Panc1 (cell line): ENCODE measurements around the gene DNM3. TPM values are rescaled to one million over a fixed set of nuclear protein-coding genes. Genes with fewer than 3 reads are reported as not detected.

Experiments
- ATAC-seq: fragments of 200-7000 bp; cut with Tn5 transposase; 2 replicates; pipeline ENCODE4 v1.9.1; 2020; ENCODE audit warnings: mild to moderate bottlenecking, moderate library complexity
- BruUV-seq: library from RNA; stranded (reverse); fragments of 400-500 nt; replicated peaks from 2 replicates; lab custom pipeline; 2021; lab: Mats Ljungman, UMichigan
- CTCF ChIA-PET: fragments of 300-600 bp; sonication (Branson Sonifier 250); formaldehyde crosslinking; loops from one replicate; lab custom pipeline; 2022; ENCODE audit warnings: antibody characterized with exemption; lab: Charles Lee
- POLR2A ChIA-PET: fragments of 300-600 bp; sonication (Branson Sonifier 250); formaldehyde crosslinking; loops from one replicate; lab custom pipeline; 2022; ENCODE audit warnings: antibody characterized with exemption; lab: Charles Lee
- DNase-seq: peaks from one replicate; pipeline ENCODE4 v3.0.0-alpha.2; 2010; ENCODE audit warnings: low read depth, low spot score
- H3K27ac ChIP-seq: 2 replicates; pipeline ENCODE4 v1.5.1; 2011; ENCODE audit warnings: mild to moderate bottlenecking, low read length, inconsistent platforms
- H3K27me3 ChIP-seq: fragments of 200-500 bp; sonication (Bioruptor generic); 2 replicates; pipeline ENCODE4 v1.6.0; 2014; ENCODE audit warnings: low read length, inconsistent platforms; ENCODE audit not compliant: control insufficient read depth, insufficient read depth
- H3K36me3 ChIP-seq: fragments of 200-500 bp; sonication (Bioruptor generic); 2 replicates; pipeline ENCODE4 v1.5.1; 2014; ENCODE audit warnings: inconsistent platforms, mild to moderate bottlenecking, low read length, moderate library complexity; ENCODE audit not compliant: control insufficient read depth, insufficient read depth
- H3K4me1 ChIP-seq: 2 replicates; pipeline ENCODE4 v1.5.1; 2011; ENCODE audit warnings: inconsistent platforms, mild to moderate bottlenecking, low read length, moderate library complexity; ENCODE audit not compliant: control insufficient read depth, insufficient read depth
- H3K4me3 ChIP-seq, 2 experiments: 2 replicates each; pipeline ENCODE4 v1.5.1; 2011 to 2012; ENCODE audit warnings: low read depth in 2 of 2, low read length in 2 of 2, mild to moderate bottlenecking in 2 of 2, inconsistent platforms in 1 of 2, moderate library complexity in 1 of 2
- H3K9me3 ChIP-seq: fragments of 200-500 bp; sonication (Bioruptor generic); 2 replicates; pipeline ENCODE4 v1.5.1; 2014; ENCODE audit warnings: low read depth, mild to moderate bottlenecking, inconsistent platforms, low read length, moderate library complexity; ENCODE audit not compliant: control insufficient read depth, insufficient read depth
- POLR2AphosphoS5 ChIP-seq: IDR thresholded peaks from 2 replicates; pipeline ENCODE4 v1.6.1; 2012; ENCODE audit warnings: mild to moderate bottlenecking, low read depth, low read length, moderate library complexity
- SIN3A ChIP-seq: IDR thresholded peaks from 2 replicates; pipeline ENCODE4 v1.6.1; 2012; ENCODE audit warnings: low read depth, mild to moderate bottlenecking, low read length, moderate library complexity, borderline replicate concordance; ENCODE audit not compliant: insufficient read depth
- TCF7L2 ChIP-seq: IDR thresholded peaks from 2 replicates; pipeline ENCODE4 v1.6.1; 2011; ENCODE audit warnings: mild to moderate bottlenecking, low read depth, low read length, inconsistent platforms
- in situ Hi-C: cut with HindIII; loops from 2 replicates; pipeline ENCODE4 v1.10.0; 2016; ENCODE audit warnings: low sequenced_read_pairs, low pct_unique_long_range_greater_than_20kb
- intact Hi-C: fragments of 100-400 bp; cut with micrococcal nuclease; formaldehyde crosslinking; loops from one replicate; pipeline ENCODE4 v1.10.0; 2022; ENCODE audit not compliant: unreplicated experiment
- total RNA-seq: library from RNA; stranded (reverse); gene quantifications from one replicate; pipeline ENCODE4 v1.2.1, GENCODE V29; 2021; ENCODE audit not compliant: unreplicated experiment
- TF ChIP-seq, protein P1 (sequence below): fragments of 450-650 bp; IDR thresholded peaks from 2 replicates; pipeline ENCODE4 v1.5.1; 2017; ENCODE audit warnings: mild to moderate bottlenecking
- TF ChIP-seq, protein P2 (sequence below), 2 experiments: IDR thresholded peaks; 2 replicates each; pipeline ENCODE4 v1.6.1; 2011 to 2012; ENCODE audit warnings: low read depth in 2 of 2, control low read depth in 1 of 2, low read length in 1 of 2, mild to moderate bottlenecking in 1 of 2, moderate library complexity in 1 of 2; ENCODE audit not compliant: insufficient read depth in 1 of 2

The DNM3 gene
- total RNA-seq, 1 experiment from 2014 or later, result 0.46 TPM

DNA sequence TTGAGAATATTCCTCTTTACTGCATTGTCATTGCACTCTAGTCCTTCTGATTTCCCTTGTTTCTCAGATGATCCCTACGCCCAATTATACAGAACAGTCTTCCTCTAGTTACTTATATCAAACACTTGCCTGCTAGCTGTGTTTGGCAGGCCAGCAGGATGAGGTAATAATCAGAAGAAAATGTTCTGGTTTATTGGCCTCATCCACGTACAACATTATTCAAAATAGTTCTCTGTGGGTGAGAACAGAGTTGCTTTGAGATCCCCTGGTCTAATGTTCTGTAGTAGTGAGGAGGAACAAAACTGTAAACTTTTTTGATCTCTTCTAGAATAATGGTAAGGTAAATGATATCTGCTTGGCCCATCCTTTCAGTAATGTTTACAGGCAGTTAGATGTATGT is 556.9 kb downstream of the DNM3 start:
- no peak for ATAC-seq

DNA sequence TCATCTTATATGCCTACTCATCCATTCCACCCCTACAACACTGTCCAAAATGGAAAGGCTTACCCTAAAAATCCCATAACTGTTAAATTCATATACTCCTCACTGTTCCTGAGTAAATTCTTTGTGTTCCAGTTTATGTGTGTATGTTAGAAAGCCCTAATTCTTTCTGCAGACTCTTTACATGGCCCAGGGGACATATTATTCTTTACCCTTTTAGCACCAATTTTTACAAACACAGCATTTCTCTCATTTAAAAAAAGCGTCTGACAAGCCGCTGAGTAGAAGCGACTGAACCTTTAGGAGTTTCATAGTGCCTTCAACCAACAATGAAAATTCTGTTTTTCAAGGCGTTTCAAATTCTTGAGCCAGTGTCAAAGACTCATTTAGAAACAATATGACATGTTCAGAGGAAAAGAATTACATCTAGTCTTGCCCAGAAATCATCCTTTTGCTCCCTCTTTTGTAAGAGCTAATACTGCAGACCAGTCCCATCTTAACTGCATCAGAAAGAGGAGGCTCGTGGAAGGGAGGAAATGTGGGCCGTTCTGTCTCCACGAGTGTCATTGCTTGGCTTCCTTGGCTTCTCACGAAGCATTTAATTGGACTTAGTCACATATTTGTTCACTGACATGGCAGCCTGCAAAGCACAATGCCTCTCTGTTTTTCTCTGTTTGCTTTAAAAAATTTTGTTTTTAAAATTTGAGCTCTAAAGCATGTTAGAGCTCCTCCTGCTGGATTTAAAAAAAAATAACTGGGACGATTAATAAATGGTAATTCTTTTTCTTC is 557.9 kb downstream of the DNM3 start:
- TF ChIP-seq, protein P1, sequence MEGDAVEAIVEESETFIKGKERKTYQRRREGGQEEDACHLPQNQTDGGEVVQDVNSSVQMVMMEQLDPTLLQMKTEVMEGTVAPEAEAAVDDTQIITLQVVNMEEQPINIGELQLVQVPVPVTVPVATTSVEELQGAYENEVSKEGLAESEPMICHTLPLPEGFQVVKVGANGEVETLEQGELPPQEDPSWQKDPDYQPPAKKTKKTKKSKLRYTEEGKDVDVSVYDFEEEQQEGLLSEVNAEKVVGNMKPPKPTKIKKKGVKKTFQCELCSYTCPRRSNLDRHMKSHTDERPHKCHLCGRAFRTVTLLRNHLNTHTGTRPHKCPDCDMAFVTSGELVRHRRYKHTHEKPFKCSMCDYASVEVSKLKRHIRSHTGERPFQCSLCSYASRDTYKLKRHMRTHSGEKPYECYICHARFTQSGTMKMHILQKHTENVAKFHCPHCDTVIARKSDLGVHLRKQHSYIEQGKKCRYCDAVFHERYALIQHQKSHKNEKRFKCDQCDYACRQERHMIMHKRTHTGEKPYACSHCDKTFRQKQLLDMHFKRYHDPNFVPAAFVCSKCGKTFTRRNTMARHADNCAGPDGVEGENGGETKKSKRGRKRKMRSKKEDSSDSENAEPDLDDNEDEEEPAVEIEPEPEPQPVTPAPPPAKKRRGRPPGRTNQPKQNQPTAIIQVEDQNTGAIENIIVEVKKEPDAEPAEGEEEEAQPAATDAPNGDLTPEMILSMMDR, result peak; percentile 79
- peak; percentile 80 for TF ChIP-seq POLR2AphosphoS5
- no peak for TF ChIP-seq SIN3A
- peak; percentile 1; the same call in 1 of the 2 replicates for TF ChIP-seq TCF7L2
- TF ChIP-seq, protein P2, sequence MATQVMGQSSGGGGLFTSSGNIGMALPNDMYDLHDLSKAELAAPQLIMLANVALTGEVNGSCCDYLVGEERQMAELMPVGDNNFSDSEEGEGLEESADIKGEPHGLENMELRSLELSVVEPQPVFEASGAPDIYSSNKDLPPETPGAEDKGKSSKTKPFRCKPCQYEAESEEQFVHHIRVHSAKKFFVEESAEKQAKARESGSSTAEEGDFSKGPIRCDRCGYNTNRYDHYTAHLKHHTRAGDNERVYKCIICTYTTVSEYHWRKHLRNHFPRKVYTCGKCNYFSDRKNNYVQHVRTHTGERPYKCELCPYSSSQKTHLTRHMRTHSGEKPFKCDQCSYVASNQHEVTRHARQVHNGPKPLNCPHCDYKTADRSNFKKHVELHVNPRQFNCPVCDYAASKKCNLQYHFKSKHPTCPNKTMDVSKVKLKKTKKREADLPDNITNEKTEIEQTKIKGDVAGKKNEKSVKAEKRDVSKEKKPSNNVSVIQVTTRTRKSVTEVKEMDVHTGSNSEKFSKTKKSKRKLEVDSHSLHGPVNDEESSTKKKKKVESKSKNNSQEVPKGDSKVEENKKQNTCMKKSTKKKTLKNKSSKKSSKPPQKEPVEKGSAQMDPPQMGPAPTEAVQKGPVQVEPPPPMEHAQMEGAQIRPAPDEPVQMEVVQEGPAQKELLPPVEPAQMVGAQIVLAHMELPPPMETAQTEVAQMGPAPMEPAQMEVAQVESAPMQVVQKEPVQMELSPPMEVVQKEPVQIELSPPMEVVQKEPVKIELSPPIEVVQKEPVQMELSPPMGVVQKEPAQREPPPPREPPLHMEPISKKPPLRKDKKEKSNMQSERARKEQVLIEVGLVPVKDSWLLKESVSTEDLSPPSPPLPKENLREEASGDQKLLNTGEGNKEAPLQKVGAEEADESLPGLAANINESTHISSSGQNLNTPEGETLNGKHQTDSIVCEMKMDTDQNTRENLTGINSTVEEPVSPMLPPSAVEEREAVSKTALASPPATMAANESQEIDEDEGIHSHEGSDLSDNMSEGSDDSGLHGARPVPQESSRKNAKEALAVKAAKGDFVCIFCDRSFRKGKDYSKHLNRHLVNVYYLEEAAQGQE (IDR thresholded peaks at IDR 0.05; ENCODE audit: insufficient read depth in 1 of 2, low read depth in 2 of 2, low read length in 1 of 2), result no peak
- DNase-seq, result peak; percentile 85
- CTCF ChIA-PET, result interaction anchor here (0.5 to 1.5 kb wide), 9 partner anchors 17 to 599 kb away, joined by 3 to 6 read pairs (median 4); no protein-coding TSS in a partner anchor
- Histone ChIP-seq H3K4me3 (no peak overlapping the region), H3K27me3 (no peaks in the 10 kb centered on the region), H3K27ac (peak overlapping the region; percentile 100), H3K9me3 (peaks cover 18% of the 10 kb centered on the region; the same call in 1 of the 2 replicates), H3K4me1 (peaks cover 31% of the 10 kb centered on the region), H3K36me3 (no peaks in the 10 kb centered on the region)
- peak; percentile 97 for ATAC-seq
- in situ Hi-C loops (no loop called here), intact Hi-C loops (loop anchor here (1.0 to 5.0 kb wide), 5 partner anchors 40 to 397 kb away; no protein-coding TSS in a partner anchor)
- TSS peak; percentile 18 for BruUV-seq
- POLR2A ChIA-PET, result interaction anchor here (0.6 to 0.7 kb wide), 3 partner anchors 58 to 588 kb away, joined by 3 to 5 read pairs (median 3); no protein-coding TSS in a partner anchor

More for the DNA sequence above, 556.9 kb downstream of the DNM3 start:
- Histone ChIP-seq H3K36me3 (no peaks in the 10 kb centered on the region), H3K27ac (peak overlapping the region; percentile 100), H3K27me3 (no peaks in the 10 kb centered on the region), H3K4me1 (peaks cover 34% of the 10 kb centered on the region), H3K9me3 (peaks cover 18% of the 10 kb centered on the region; the same call in 1 of the 2 replicates), H3K4me3 (no peak overlapping the region)
- no TSS peak for BruUV-seq
- ChIA-PET CTCF (no interaction called here), POLR2A (no interaction called here)
- TF ChIP-seq, protein P1, result no peak
- TF ChIP-seq SIN3A, result no peak
- TF ChIP-seq, protein P2 (IDR thresholded peaks at IDR 0.05; ENCODE audit: insufficient read depth in 1 of 2, low read depth in 2 of 2, low read length in 1 of 2), result no peak
- no peak for TF ChIP-seq TCF7L2
- no peak for TF ChIP-seq POLR2AphosphoS5
- DNase-seq, result no peak
- intact Hi-C loops, result loop anchor here (2.0 to 5.0 kb wide), 4 partner anchors 39 to 396 kb away; no protein-coding TSS in a partner anchor
- in situ Hi-C loops, result no loop called here
